HepG2 (cell line): ENCODE measurements around the gene TFB1M. TPM values are rescaled to one million over a fixed set of nuclear protein-coding genes. Genes with fewer than 3 reads are reported as not detected.

Source experiments
- ATF7 ChIP-seq, 2 experiments: fragments of 450-650 bp in 1 of 2; sonication (generic) in 1 of 2; formaldehyde crosslinking in 1 of 2; IDR thresholded peaks; 2 replicates each; pipeline versions ENCODE4 v1.4.0 to v1.6.1; 2016 to 2020; ENCODE audit warnings: antibody characterized with exemption in 1 of 2, mild to moderate bottlenecking in 1 of 2, missing genetic modification reagents in 1 of 2
- BRCA1 ChIP-seq: sonication (generic); formaldehyde crosslinking; IDR thresholded peaks from 2 replicates; pipeline ENCODE4 v1.4.0; 2020; ENCODE audit warnings: missing genetic modification reagents
- KMT2B ChIP-seq: IDR thresholded peaks from 2 replicates; pipeline ENCODE4 v1.6.1; 2016; ENCODE audit warnings: missing genetic modification reagents, missing compliant biosample characterization
- SMC3 ChIP-seq: IDR thresholded peaks from 2 replicates; pipeline ENCODE4 v1.6.1; 2011; ENCODE audit warnings: low read length, improper control_type of control experiment
- TBX2 ChIP-seq: sonication (generic); formaldehyde crosslinking; IDR thresholded peaks from 2 replicates; pipeline ENCODE4 v1.5.0; 2020; ENCODE audit warnings: missing genetic modification reagents, mild to moderate bottlenecking, borderline replicate concordance
- TGIF2 ChIP-seq: IDR thresholded peaks from 2 replicates; pipeline ENCODE4 v1.6.1; 2016; ENCODE audit warnings: control low read depth, missing compliant biosample characterization
- TOE1 ChIP-seq: sonication (generic); formaldehyde crosslinking; IDR thresholded peaks from 2 replicates; pipeline ENCODE4 v1.4.0; 2020; ENCODE audit warnings: mild to moderate bottlenecking, missing genetic modification reagents
- ZNF207 ChIP-seq: fragments of 450-650 bp; IDR thresholded peaks from 2 replicates; pipeline ENCODE4 v1.6.1; 2016; ENCODE audit warnings: antibody characterized with exemption, borderline replicate concordance
- ZNF30 ChIP-seq: sonication (generic); formaldehyde crosslinking; IDR thresholded peaks from 2 replicates; pipeline ENCODE4 v1.5.0; 2020; ENCODE audit warnings: mild to moderate bottlenecking, missing genetic modification reagents
- ZNF543 ChIP-seq: sonication (generic); formaldehyde crosslinking; IDR thresholded peaks from 2 replicates; pipeline ENCODE4 v1.4.0; 2020; ENCODE audit warnings: mild to moderate bottlenecking, missing genetic modification reagents
- ZNF782 ChIP-seq: sonication (generic); formaldehyde crosslinking; IDR thresholded peaks from 2 replicates; pipeline ENCODE4 v1.4.0; 2020; ENCODE audit warnings: missing genetic modification reagents, mild to moderate bottlenecking, borderline replicate concordance
- polyA plus RNA-seq, 8 experiments: library from polyadenylated mRNA; depleted of rRNA in 3 of 8; stranded (reverse) in 7 of 8; unstranded in 1 of 8; fragments of >200 nt; fragmentation: Illumina TruSeq in 4 of 8; extraction: Trizol in 4 of 8; gene quantifications; 2 replicates each; pipeline versions ENCODE4 v1.2.1 to v1.2.3, GENCODE V29; 2011 to 2016; ENCODE audit warnings: low read depth in 4 of 8, missing spikeins in 1 of 8, mixed read lengths in 1 of 8; ENCODE audit not compliant: insufficient read depth in 1 of 8
- total RNA-seq, 5 experiments: library from RNA; depleted of rRNA; stranded (reverse); fragments of >200 nt; fragmentation: Illumina TruSeq; extraction: Trizol; gene quantifications; 2 replicates each; pipeline ENCODE4 v1.2.3, GENCODE V29; 2016; ENCODE audit warnings: low read depth in 1 of 5
- TF ChIP-seq, protein P1 (sequence below): sonication (generic); formaldehyde crosslinking; IDR thresholded peaks from 2 replicates; pipeline ENCODE4 v1.8.1; 2023; ENCODE audit warnings: mild to moderate bottlenecking, missing genetic modification reagents, borderline replicate concordance
- TF ChIP-seq, protein P2 (sequence below): sonication (generic); formaldehyde crosslinking; IDR thresholded peaks from 2 replicates; pipeline ENCODE4 v1.9.0; 2021; ENCODE audit warnings: missing genetic modification reagents, mild to moderate bottlenecking, borderline replicate concordance
- TF ChIP-seq, protein P3 (sequence below): sonication (generic); formaldehyde crosslinking; IDR thresholded peaks from one replicate; pipeline ENCODE4 v1.5.1; 2020; ENCODE audit warnings: mild to moderate bottlenecking, missing genetic modification reagents; ENCODE audit errors: not compliant biosample characterization
- TF ChIP-seq, protein P4 (sequence below): sonication (generic); formaldehyde crosslinking; IDR thresholded peaks from 2 replicates; pipeline ENCODE4 v1.4.0; 2020; ENCODE audit warnings: missing genetic modification reagents

The TFB1M gene
- total and polyA plus RNA-seq, 2 of the 13 experiments (the other 11 are each of a cell fraction or from before 2014, with no cell fraction given): 91.4 to 122 TPM

DNA sequence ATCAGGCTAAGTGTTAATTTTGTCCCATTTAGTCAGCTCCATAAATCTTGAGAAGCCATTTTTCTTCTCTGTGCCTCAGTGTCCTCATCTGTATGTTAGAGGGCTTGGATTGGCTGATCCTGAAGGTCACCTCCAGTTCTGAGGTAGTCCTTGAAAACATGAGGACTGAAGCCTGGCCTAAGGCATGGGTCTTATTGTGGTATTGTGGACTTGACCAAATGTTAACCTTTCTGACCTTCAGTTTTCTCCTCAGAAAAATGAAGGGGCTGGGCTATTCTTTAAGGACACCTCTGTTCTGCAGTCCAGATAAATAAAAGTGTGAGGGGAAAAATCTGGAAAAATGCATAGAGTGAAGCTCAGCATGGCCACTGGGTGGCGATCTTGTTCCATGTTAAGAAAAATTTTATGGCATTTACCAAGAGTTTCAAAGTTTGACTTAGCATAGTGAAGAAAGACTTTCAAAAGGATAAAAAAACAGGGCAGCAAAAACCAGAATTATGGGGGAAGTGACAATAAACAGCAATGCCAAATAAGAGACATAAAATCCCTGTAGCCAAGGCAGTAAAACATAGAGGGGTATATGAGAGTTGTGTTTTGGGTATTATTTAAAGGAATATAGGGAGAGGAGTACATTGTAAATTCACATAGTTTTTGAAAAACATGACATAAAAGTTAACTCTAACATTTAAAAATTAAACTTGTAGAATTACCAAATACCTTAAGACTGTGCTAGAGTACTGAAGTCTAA is 13.2 kb upstream of the TFB1M start (continued):
- TF ChIP-seq, protein P1, sequence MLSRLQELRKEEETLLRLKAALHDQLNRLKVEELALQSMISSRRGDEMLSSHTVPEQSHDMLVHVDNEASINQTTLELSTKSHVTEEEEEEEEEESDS: no peak
- TF ChIP-seq TOE1 (CRISPR knock-in tag): 0 out of 2 replicates have a peak, but pooled peaks have one; percentile 31
- TF ChIP-seq SMC3: peak; percentile 95
- TF ChIP-seq BRCA1 (CRISPR knock-in tag): peak; percentile 54; the same call in 1 of the 2 replicates
- TF ChIP-seq KMT2B (CRISPR knock-in tag): peak; percentile 52; the same call in 1 of the 2 replicates
- TF ChIP-seq, protein P2, sequence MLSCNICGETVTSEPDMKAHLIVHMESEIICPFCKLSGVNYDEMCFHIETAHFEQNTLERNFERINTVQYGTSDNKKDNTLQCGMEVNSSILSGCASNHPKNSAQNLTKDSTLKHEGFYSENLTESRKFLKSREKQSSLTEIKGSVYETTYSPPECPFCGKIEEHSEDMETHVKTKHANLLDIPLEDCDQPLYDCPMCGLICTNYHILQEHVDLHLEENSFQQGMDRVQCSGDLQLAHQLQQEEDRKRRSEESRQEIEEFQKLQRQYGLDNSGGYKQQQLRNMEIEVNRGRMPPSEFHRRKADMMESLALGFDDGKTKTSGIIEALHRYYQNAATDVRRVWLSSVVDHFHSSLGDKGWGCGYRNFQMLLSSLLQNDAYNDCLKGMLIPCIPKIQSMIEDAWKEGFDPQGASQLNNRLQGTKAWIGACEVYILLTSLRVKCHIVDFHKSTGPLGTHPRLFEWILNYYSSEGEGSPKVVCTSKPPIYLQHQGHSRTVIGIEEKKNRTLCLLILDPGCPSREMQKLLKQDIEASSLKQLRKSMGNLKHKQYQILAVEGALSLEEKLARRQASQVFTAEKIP: no peak
- TF ChIP-seq, protein P3, sequence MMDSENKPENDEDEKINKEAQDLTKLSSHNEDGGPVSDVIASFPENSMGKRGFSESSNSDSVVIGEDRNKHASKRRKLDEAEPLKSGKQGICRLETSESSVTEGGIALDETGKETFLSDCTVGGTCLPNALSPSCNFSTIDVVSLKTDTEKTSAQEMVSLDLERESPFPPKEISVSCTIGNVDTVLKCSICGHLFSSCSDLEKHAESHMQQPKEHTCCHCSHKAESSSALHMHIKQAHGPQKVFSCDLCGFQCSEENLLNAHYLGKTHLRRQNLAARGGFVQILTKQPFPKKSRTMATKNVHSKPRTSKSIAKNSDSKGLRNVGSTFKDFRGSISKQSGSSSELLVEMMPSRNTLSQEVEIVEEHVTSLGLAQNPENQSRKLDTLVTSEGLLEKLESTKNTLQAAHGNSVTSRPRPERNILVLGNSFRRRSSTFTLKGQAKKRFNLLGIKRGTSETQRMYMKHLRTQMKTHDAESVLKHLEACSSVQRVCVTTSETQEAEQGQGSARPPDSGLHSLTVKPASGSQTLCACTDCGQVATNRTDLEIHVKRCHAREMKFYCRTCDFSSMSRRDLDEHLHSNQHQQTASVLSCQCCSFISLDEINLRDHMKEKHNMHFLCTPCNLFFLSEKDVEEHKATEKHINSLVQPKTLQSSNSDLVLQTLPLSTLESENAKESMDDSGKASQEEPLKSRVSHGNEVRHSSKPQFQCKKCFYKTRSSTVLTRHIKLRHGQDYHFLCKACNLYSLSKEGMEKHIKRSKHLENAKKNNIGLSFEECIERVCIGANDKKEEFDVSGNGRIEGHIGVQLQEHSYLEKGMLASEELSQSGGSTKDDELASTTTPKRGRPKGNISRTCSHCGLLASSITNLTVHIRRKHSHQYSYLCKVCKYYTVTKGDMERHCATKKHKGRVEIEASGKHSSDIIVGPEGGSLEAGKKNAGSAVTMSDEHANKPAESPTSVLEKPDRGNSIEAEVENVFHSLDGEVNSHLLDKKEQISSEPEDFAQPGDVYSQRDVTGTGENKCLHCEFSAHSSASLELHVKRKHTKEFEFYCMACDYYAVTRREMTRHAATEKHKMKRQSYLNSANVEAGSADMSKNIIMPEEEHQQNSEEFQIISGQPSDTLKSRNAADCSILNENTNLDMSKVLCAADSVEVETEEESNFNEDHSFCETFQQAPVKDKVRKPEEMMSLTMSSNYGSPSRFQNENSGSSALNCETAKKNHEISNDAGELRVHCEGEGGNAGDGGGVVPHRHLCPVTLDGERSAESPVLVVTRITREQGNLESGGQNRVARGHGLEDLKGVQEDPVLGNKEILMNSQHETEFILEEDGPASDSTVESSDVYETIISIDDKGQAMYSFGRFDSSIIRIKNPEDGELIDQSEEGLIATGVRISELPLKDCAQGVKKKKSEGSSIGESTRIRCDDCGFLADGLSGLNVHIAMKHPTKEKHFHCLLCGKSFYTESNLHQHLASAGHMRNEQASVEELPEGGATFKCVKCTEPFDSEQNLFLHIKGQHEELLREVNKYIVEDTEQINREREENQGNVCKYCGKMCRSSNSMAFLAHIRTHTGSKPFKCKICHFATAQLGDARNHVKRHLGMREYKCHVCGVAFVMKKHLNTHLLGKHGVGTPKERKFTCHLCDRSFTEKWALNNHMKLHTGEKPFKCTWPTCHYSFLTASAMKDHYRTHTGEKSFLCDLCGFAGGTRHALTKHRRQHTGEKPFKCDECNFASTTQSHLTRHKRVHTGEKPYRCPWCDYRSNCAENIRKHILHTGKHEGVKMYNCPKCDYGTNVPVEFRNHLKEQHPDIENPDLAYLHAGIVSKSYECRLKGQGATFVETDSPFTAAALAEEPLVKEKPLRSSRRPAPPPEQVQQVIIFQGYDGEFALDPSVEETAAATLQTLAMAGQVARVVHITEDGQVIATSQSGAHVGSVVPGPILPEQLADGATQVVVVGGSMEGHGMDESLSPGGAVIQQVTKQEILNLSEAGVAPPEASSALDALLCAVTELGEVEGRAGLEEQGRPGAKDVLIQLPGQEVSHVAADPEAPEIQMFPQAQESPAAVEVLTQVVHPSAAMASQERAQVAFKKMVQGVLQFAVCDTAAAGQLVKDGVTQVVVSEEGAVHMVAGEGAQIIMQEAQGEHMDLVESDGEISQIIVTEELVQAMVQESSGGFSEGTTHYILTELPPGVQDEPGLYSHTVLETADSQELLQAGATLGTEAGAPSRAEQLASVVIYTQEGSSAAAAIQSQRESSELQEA (CRISPR knock-in tag): no peak
- no peak for TF ChIP-seq ZNF207
- TF ChIP-seq TGIF2 (CRISPR knock-in tag): peak; percentile 62; the same call in 1 of the 2 replicates
- TF ChIP-seq TBX2 (CRISPR knock-in tag): 0 out of 2 replicates have a peak, but pooled peaks have one; percentile 31
- no peak for TF ChIP-seq ATF7 (IDR thresholded peaks at IDR 0.05)
- no peak for TF ChIP-seq ATF7 (CRISPR knock-in tag; IDR thresholded peaks at IDR 0.05)
- no peak for TF ChIP-seq ZNF30 (CRISPR knock-in tag)
- no peak for TF ChIP-seq ZNF543 (CRISPR knock-in tag)
- no peak for TF ChIP-seq ZNF782 (CRISPR knock-in tag)
- TF ChIP-seq, protein P4, sequence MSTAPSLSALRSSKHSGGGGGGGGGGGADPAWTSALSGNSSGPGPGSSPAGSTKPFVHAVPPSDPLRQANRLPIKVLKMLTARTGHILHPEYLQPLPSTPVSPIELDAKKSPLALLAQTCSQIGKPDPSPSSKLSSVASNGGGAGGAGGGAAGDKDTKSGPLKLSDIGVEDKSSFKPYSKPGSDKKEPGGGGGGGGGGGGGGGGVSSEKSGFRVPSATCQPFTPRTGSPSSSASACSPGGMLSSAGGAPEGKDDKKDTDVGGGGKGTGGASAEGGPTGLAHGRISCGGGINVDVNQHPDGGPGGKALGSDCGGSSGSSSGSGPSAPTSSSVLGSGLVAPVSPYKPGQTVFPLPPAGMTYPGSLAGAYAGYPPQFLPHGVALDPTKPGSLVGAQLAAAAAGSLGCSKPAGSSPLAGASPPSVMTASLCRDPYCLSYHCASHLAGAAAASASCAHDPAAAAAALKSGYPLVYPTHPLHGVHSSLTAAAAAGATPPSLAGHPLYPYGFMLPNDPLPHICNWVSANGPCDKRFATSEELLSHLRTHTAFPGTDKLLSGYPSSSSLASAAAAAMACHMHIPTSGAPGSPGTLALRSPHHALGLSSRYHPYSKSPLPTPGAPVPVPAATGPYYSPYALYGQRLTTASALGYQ (CRISPR knock-in tag): peak; percentile 76; the same call in 1 of the 2 replicates
